AG09309 (cell line): ENCODE results near the gene DPP6.

Experiments used
- DNase-seq: peaks from one replicate; pipeline ENCODE4 v3.0.0-alpha.2; 2010; ENCODE audit warnings: low read depth
- H3K4me3 ChIP-seq: 2 replicates; pipeline ENCODE4 v1.5.1; 2011; ENCODE audit warnings: mild to moderate bottlenecking, low read depth, low read length, moderate library complexity; ENCODE audit not compliant: control insufficient read depth
- CTCF ChIP-seq: IDR thresholded peaks from 2 replicates; pipeline ENCODE4 v1.5.1; 2011; ENCODE audit warnings: mild to moderate bottlenecking, low read depth, low read length, inconsistent platforms; ENCODE audit not compliant: insufficient read depth, control insufficient read depth; ENCODE audit errors: missing control alignments

Gene DPP6

GRCh38 chr7:154746571-154747360, 694.6 kb downstream of the DPP6 start:
- no peak for DNase-seq
- TF ChIP-seq CTCF, result no peak
- no peak overlapping the region for H3K4me3 ChIP-seq

GRCh38 chr7:154748089-154748786, 696.0 kb downstream of the DPP6 start:
- TF ChIP-seq CTCF, result no peak
- H3K4me3 ChIP-seq, result no peak overlapping the region
- DNase-seq, result no peak

- DNase-seq, result no peak
- no peak for TF ChIP-seq CTCF
- no peak overlapping the region for H3K4me3 ChIP-seq
Measured at GRCh38 chr7:154750353-154750801, 698.2 kb downstream of the DPP6 start.

- no peak overlapping the region for H3K4me3 ChIP-seq
- no peak for TF ChIP-seq CTCF
- no peak for DNase-seq
Measured at GRCh38 chr7:154753226-154753625, 701.0 kb downstream of the DPP6 start.

- DNase-seq, result no peak
- TF ChIP-seq CTCF, result no peak
- H3K4me3 ChIP-seq, result no peak overlapping the region
Measured at GRCh38 chr7:154757756-154758155, 705.6 kb downstream of the DPP6 start.

GRCh38 chr7:154759989-154760388, 707.8 kb downstream of the DPP6 start:
- no peak overlapping the region for H3K4me3 ChIP-seq
- no peak for TF ChIP-seq CTCF
- no peak for DNase-seq

- TF ChIP-seq CTCF, result no peak
- DNase-seq, result no peak
- H3K4me3 ChIP-seq, result no peak overlapping the region
Measured at GRCh38 chr7:154765118-154765517, 712.9 kb downstream of the DPP6 start.
